VCaP (cell line): ENCODE measurements around the gene SMG1.

Source experiments
- H3K27ac ChIP-seq: fragments of 450-650 bp; 2 replicates; pipeline ENCODE4 v1.5.1; 2017
- TF ChIP-seq, protein P1 (sequence below): fragments of 450-650 bp; conservative IDR thresholded peaks from 2 replicates; pipeline ENCODE4 v1.5.1; 2017; ENCODE audit warnings: mild to moderate bottlenecking, moderate library complexity

The SMG1 gene

GRCh38 chr16:18942061-18942460 is 15.9 kb upstream of the SMG1 start:
- TF ChIP-seq, protein P1, sequence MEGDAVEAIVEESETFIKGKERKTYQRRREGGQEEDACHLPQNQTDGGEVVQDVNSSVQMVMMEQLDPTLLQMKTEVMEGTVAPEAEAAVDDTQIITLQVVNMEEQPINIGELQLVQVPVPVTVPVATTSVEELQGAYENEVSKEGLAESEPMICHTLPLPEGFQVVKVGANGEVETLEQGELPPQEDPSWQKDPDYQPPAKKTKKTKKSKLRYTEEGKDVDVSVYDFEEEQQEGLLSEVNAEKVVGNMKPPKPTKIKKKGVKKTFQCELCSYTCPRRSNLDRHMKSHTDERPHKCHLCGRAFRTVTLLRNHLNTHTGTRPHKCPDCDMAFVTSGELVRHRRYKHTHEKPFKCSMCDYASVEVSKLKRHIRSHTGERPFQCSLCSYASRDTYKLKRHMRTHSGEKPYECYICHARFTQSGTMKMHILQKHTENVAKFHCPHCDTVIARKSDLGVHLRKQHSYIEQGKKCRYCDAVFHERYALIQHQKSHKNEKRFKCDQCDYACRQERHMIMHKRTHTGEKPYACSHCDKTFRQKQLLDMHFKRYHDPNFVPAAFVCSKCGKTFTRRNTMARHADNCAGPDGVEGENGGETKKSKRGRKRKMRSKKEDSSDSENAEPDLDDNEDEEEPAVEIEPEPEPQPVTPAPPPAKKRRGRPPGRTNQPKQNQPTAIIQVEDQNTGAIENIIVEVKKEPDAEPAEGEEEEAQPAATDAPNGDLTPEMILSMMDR = no peak
- no peak overlapping the region for H3K27ac ChIP-seq

GRCh38 chr16:18941471-18941870 is 15.3 kb upstream of the SMG1 start:
- TF ChIP-seq, protein P1 = no peak
- H3K27ac ChIP-seq = no peak overlapping the region

DNA sequence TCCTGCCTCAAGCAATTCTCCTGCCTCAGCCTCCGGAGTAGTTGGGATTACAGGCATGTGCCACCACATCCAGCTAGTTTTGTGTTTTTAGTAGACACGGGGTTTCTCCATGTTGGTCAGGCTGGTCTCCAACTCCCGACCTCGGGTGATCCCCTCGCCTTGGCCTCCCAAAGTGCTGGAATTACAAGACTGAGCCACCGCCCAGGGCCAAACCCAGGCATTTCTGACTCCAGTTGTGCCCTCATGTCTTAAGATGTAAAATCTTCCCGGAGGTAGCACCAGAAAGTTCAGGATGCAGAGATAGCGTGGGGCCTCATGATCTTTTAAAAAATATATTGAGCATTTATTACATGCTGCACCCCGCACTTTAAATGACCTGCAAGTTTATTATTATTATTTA is 12.8 kb upstream of the SMG1 start:
- no peak overlapping the region for H3K27ac ChIP-seq
- TF ChIP-seq, protein P1 = no peak

DNA sequence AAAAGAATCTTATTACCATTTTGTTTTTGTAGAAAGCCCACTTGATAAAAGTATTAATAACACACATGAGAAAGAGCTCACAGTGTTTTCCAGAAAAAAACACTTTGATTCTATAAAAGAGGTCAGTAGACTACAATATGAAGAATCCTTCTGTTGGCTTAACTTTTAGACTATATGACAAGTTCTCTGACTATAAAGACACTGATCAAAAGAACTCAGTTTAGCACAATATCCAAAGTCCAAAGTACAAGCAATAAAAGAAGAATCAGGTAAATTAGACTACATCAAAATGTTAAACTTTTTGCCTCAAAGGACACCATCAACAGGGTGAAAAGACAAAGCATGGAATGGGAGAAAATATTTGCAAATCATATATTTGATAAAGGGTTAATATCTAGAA is 11.2 kb upstream of the SMG1 start:
- TF ChIP-seq, protein P1 = no peak
- no peak overlapping the region for H3K27ac ChIP-seq

DNA sequence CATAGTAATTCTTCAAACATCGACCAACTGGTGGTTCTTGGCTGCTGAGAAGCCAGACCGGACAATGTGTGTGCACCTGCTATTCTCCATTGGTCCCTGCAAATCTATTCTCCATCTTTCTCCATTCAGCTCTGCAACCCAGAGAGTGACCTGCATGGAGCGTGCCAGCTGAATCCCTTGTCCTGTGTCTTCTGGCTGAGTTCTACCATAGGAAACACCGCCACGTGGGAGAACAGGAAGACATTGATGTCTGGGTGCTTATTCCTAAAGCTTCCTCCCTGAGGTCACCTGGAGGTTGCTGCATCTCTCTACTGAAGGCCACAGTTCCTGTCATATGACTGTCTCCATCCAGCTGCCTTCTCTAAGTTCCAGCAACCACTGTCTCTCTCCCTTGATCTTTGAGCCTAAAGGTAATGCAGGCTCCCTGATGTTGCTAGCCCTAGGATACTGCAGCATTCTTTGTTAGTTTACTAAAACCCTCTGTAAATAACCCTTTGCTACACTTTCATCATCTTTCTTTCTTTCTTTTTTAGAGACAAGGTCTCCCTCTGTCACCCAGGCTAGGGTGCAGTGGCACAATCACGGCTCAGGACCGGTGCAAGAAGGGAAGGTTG is 10.6 kb upstream of the SMG1 start:
- TF ChIP-seq, protein P1 = no peak
- no peak overlapping the region for H3K27ac ChIP-seq

GRCh38 chr16:18933501-18933900 is 7.3 kb upstream of the SMG1 start:
- H3K27ac ChIP-seq = no peak overlapping the region
- TF ChIP-seq, protein P1 = no peak

DNA sequence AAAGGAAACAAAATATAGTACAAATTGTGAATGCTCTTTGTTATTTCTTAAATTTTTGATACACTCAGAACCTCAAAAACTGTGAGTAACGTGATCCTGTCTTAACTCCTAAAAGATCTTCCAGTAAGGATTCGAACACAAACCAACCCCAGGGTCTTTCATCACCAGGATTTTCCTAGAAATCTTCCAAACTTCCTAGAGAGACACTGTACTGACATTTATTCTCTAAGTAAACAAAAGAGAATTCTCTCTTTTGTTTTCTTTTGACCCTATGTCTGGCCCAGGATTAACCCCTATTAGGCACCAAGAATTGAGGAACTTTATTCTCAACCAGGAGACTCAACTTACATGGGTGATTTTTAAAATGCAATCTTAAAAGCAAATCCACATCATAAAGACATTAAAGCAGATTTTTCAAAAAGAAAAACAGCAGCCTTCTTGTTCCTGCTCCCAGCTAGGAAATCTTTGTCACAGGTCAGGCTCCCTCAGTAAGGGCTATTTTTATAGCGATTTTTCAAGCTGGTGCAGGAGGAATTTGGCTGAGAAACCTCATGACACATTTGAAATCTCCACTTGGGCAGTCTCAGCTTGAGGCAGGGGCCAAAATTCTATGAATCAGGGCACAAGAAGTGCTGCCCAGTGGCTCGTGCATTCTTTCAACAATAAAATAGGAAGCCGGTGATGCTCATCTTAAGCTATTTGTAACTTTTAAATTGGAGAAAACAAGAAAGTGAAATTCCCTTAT is 6.2 kb upstream of the SMG1 start:
- TF ChIP-seq, protein P1 = no peak
- H3K27ac ChIP-seq = no peak overlapping the region
